DND-41 (cell line): ENCODE results near the gene UCKL1.

ENCODE experiments used
- ATAC-seq: fragments of 200-7000 bp; cut with Tn5 transposase; 3 replicates; pipeline ENCODE4 v1.9.1; 2021; ENCODE audit warnings: low read depth; ENCODE audit not compliant: insufficient read depth
- DNase-seq: peaks from one replicate; pipeline ENCODE4 v3.0.0-alpha.2; 2020
- H2AFZ ChIP-seq: 2 replicates; pipeline ENCODE4 v1.6.0; 2012; ENCODE audit warnings: low read depth, low read length
- H3K27ac ChIP-seq: 2 replicates; pipeline ENCODE4 v1.5.1; 2012; ENCODE audit warnings: low read length, inconsistent platforms
- H3K27me3 ChIP-seq: fragments of 200-600 bp; sonication (generic); 2 replicates; pipeline ENCODE4 v1.6.0; 2012; ENCODE audit warnings: low read length, mild to moderate bottlenecking, inconsistent platforms; ENCODE audit not compliant: insufficient read depth, poor library complexity
- H3K36me3 ChIP-seq: 2 replicates; pipeline ENCODE4 v1.5.1; 2012; ENCODE audit warnings: low read length, inconsistent platforms; ENCODE audit not compliant: insufficient read depth
- H3K4me1 ChIP-seq: 2 replicates; pipeline ENCODE4 v1.5.1; 2012; ENCODE audit warnings: mild to moderate bottlenecking, low read length; ENCODE audit not compliant: insufficient read depth
- H3K4me2 ChIP-seq: 2 replicates; pipeline ENCODE4 v1.6.0; 2012; ENCODE audit warnings: mild to moderate bottlenecking, moderate library complexity, low read length, inconsistent platforms; ENCODE audit not compliant: insufficient read depth
- H3K4me3 ChIP-seq, 2 experiments: fragments of 200-600 bp in 1 of 2; shearing (Covaris generic) in 1 of 2; 2 replicates each; pipeline ENCODE4 v1.5.1; 2012 to 2016; ENCODE audit warnings: inconsistent platforms in 2 of 2, low read length in 2 of 2, mild to moderate bottlenecking in 2 of 2, low read depth in 1 of 2, moderate library complexity in 1 of 2
- H3K79me2 ChIP-seq: 2 replicates; pipeline ENCODE4 v1.6.0; 2012; ENCODE audit warnings: low read length, inconsistent platforms; ENCODE audit not compliant: insufficient read depth
- H3K9ac ChIP-seq: 2 replicates; pipeline ENCODE4 v1.6.0; 2012; ENCODE audit warnings: low read depth, mild to moderate bottlenecking, inconsistent platforms, low read length, moderate library complexity
- H3K9me3 ChIP-seq: 2 replicates; pipeline ENCODE4 v1.5.1; 2012; ENCODE audit warnings: low read length, moderate library complexity, mild to moderate bottlenecking, inconsistent platforms; ENCODE audit not compliant: insufficient read depth, severe bottlenecking
- H4K20me1 ChIP-seq: 2 replicates; pipeline ENCODE4 v1.6.0; 2012; ENCODE audit warnings: low read length; ENCODE audit not compliant: insufficient read depth
- CTCF ChIP-seq: IDR thresholded peaks from 2 replicates; pipeline ENCODE4 v1.5.1; 2012; ENCODE audit warnings: borderline replicate concordance, low read length, moderate library complexity, mild to moderate bottlenecking; ENCODE audit not compliant: poor library complexity, severe bottlenecking; ENCODE audit errors: extremely low read depth
- EZH2 ChIP-seq: IDR thresholded peaks from 3 replicates; pipeline ENCODE4 v1.6.1; 2012; ENCODE audit warnings: borderline replicate concordance, low read depth, mild to moderate bottlenecking, moderate library complexity, low read length, inconsistent platforms; ENCODE audit not compliant: severe bottlenecking

The UCKL1 gene

GRCh38 chr20:63955827-63956663 is at the start of gene UCKL1:
Gene UCKL1, minus strand, starts transcription at chr20:63956416. Its CDS starts 44 bp downstream, at chr20:63956372.
- Histone ChIP-seq H3K27ac (peak within 1 kb of the TSS; percentile 89), H3K9me3 (no peaks in the 10 kb centered on the region)

GRCh38 chr20:64005394-64005793 is 49.2 kb upstream of the UCKL1 start:
- Histone ChIP-seq H3K4me1 (no peaks in the 10 kb centered on the region), H3K79me2 (peaks cover 50% of the 10 kb centered on the region), H3K9ac (no peak overlapping the region), H3K27ac (no peak overlapping the region), H3K36me3 (peaks cover 89% of the 10 kb centered on the region), H2AFZ (no peak overlapping the region), H3K9me3 (no peaks in the 10 kb centered on the region), H3K27me3 (no peaks in the 10 kb centered on the region), H3K4me3 (no peak overlapping the region), H3K4me2 (no peak overlapping the region), H4K20me1 (peaks cover 42% of the 10 kb centered on the region)
- ATAC-seq (no peak), DNase-seq (no peak)
- no peak for TF ChIP-seq CTCF
- no peak for TF ChIP-seq EZH2

More at GRCh38 chr20:63955827-63956663, at the start of gene UCKL1:
- Histone ChIP-seq H3K9ac (peak within 1 kb of the TSS; percentile 99), H3K4me3 (peak within 1 kb of the TSS; percentile 78 to 97), H3K4me1 (peaks cover 29% of the 10 kb centered on the region), H4K20me1 (peaks cover 64% of the 10 kb centered on the region), H3K27me3 (no peaks in the 10 kb centered on the region), H3K4me2 (peak within 1 kb of the TSS; percentile 96), H3K36me3 (peaks cover 63% of the 10 kb centered on the region), H3K79me2 (peaks cover 51% of the 10 kb centered on the region), H2AFZ (peak within 1 kb of the TSS; percentile 96)
- ATAC-seq (peak; percentile 89), DNase-seq (peak; percentile 90)
- TF ChIP-seq EZH2 (no peak), CTCF (no peak)

GRCh38 chr20:64003960-64004725 is 47.9 kb upstream of the UCKL1 start:
- Histone ChIP-seq H3K79me2 (peaks cover 45% of the 10 kb centered on the region), H4K20me1 (peaks cover 39% of the 10 kb centered on the region), H3K4me2 (no peak overlapping the region), H3K36me3 (peaks cover 89% of the 10 kb centered on the region), H2AFZ (no peak overlapping the region), H3K27me3 (no peaks in the 10 kb centered on the region), H3K27ac (no peak overlapping the region), H3K4me3 (no peak overlapping the region), H3K9me3 (no peaks in the 10 kb centered on the region), H3K4me1 (no peaks in the 10 kb centered on the region), H3K9ac (no peak overlapping the region)
- no peak for TF ChIP-seq EZH2
- TF ChIP-seq CTCF: no peak
- DNase-seq: no peak
- no peak for ATAC-seq
